Measurements from ENCODE around the gene NKIRAS2.

DNA sequence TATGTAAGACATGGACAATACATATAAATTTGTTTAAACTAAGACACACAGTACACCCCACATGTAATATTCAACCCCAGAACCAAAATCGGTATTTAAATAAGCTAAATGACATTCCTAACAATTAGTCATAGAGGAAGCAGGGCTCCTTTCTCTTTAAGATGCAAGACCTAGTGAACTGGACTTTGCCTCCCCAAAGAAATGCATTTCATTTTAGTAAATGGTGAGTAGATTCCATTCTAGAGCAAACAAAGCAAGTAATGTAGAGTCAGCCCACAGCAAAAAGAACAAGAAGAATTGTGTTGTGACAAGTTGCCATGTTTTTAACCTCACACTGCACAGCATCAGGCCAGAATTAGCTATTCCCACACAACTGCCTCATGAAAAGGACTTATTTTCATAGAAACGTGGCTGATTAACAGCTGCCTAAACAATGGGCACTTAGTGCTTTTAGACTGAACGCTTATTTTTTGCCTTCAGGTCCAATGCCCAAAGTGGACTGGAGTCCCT lies 17.0 kb upstream of the NKIRAS2 start:
- TF ChIP-seq, protein P1, sequence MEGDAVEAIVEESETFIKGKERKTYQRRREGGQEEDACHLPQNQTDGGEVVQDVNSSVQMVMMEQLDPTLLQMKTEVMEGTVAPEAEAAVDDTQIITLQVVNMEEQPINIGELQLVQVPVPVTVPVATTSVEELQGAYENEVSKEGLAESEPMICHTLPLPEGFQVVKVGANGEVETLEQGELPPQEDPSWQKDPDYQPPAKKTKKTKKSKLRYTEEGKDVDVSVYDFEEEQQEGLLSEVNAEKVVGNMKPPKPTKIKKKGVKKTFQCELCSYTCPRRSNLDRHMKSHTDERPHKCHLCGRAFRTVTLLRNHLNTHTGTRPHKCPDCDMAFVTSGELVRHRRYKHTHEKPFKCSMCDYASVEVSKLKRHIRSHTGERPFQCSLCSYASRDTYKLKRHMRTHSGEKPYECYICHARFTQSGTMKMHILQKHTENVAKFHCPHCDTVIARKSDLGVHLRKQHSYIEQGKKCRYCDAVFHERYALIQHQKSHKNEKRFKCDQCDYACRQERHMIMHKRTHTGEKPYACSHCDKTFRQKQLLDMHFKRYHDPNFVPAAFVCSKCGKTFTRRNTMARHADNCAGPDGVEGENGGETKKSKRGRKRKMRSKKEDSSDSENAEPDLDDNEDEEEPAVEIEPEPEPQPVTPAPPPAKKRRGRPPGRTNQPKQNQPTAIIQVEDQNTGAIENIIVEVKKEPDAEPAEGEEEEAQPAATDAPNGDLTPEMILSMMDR (IDR thresholded peaks at IDR 0.05; ENCODE audit: poor library complexity, severe bottlenecking), result no peak
- TF ChIP-seq POLR2AphosphoS5 (IDR thresholded peaks at IDR 0.05), result no peak
- no peak for TF ChIP-seq EP300 (conservative IDR thresholded peaks at IDR 0.05; ENCODE audit: poor library complexity, severe bottlenecking)
- no peak for TF ChIP-seq EZH2 (IDR thresholded peaks at IDR 0.05; ENCODE audit: borderline replicate concordance, insufficient read depth, low read length, poor library complexity, severe bottlenecking)

Measured in neural cell (in vitro differentiated cells).